Osteocyte (in vitro differentiated cells): ENCODE measurements around the gene JHY. TPM values are rescaled to one million over a fixed set of nuclear protein-coding genes. Genes with fewer than 3 reads are reported as not detected.

Source experiments
- DNase-seq: peaks from one replicate; pipeline ENCODE4 v3.0.0; 2021; ENCODE audit warnings: mixed read lengths; ENCODE audit not compliant: unreplicated experiment; ENCODE audit errors: extremely low spot score
- H3K27ac Mint-ChIP-seq: one replicate; pipeline ENCODE4 v1.8.0; 2021; ENCODE audit warnings: mild to moderate bottlenecking, mixed read lengths; ENCODE audit not compliant: unreplicated experiment
- H3K27me3 Mint-ChIP-seq: one replicate; pipeline ENCODE4 v1.8.0; 2021; ENCODE audit warnings: mixed read lengths; ENCODE audit not compliant: unreplicated experiment
- H3K36me3 Mint-ChIP-seq: one replicate; pipeline ENCODE4 v1.8.0; 2021; ENCODE audit warnings: mixed read lengths; ENCODE audit not compliant: unreplicated experiment
- H3K4me1 Mint-ChIP-seq: one replicate; pipeline ENCODE4 v1.8.0; 2021; ENCODE audit warnings: mixed read lengths; ENCODE audit not compliant: unreplicated experiment
- H3K4me3 Mint-ChIP-seq: one replicate; pipeline ENCODE4 v1.8.0; 2021; ENCODE audit warnings: mild to moderate bottlenecking, moderate library complexity, mixed read lengths; ENCODE audit not compliant: unreplicated experiment
- H3K9me3 Mint-ChIP-seq: one replicate; pipeline ENCODE4 v1.8.0; 2021; ENCODE audit warnings: mixed read lengths; ENCODE audit not compliant: unreplicated experiment
- long read RNA-seq: library from polyadenylated mRNA; unstranded; transcript quantifications from one replicate; pipeline ENCODE4 v2.0.0, GENCODE V29; 2021
- total RNA-seq: library from RNA; stranded (reverse); gene quantifications from 2 replicates; pipeline ENCODE4 v1.2.1, GENCODE V29; 2021
- TF ChIP-seq, protein P1 (sequence below): fragments of 200-600 bp; sonication (generic); IDR thresholded peaks from 2 replicates; pipeline ENCODE4 v1.5.0; 2021; ENCODE audit warnings: antibody characterized with exemption, mild to moderate bottlenecking, moderate library complexity

Gene JHY
- 7.3 and 8.6 TPM in 2 replicates for total RNA-seq
- long read RNA-seq, partial matches to known transcripts = 8 of 17 reads
- long read RNA-seq, other reads (novel, unspliced or antisense) = 5 of 17 reads

DNA sequence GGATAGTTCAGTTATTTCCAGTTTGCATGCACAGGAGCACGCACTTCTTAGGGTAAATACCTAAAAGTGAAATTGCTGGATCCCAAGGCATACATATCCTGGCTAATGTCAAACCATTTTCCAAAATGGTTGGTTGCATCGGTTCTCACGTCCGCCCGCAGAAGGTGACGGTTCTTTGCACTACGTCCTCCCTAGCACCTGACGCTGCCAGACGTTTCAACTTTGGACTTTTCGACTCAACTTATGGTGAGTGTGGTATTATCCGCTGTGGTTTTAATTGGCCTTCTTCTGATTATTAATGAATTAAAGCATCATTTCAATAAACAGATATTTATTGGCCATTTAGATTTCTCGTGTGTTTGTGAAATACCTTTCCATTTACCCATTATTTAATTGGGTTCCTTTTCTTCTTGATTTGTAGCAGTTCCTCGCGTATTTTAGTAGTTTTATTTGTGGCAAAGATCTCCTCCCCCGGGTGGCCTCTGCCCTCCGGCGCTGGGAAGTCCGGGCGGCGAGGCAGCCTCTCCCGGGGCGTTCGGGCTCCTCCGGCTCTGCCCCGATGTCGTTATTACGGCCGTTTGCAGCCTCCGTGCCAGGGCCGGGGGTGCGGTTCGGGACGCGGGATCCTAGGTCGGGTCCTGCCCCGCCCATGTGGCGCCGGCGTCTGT lies at the start of gene JHY:
Gene JHY, plus strand, starts transcription at position 571 of the 668 bp plus-strand sequence. CDS start 3,091 bp downstream, outside the sequence.
- TF ChIP-seq, protein P1, sequence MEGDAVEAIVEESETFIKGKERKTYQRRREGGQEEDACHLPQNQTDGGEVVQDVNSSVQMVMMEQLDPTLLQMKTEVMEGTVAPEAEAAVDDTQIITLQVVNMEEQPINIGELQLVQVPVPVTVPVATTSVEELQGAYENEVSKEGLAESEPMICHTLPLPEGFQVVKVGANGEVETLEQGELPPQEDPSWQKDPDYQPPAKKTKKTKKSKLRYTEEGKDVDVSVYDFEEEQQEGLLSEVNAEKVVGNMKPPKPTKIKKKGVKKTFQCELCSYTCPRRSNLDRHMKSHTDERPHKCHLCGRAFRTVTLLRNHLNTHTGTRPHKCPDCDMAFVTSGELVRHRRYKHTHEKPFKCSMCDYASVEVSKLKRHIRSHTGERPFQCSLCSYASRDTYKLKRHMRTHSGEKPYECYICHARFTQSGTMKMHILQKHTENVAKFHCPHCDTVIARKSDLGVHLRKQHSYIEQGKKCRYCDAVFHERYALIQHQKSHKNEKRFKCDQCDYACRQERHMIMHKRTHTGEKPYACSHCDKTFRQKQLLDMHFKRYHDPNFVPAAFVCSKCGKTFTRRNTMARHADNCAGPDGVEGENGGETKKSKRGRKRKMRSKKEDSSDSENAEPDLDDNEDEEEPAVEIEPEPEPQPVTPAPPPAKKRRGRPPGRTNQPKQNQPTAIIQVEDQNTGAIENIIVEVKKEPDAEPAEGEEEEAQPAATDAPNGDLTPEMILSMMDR = no peak
- peaks cover 15% of the 10 kb centered on the region for H3K36me3 Mint-ChIP-seq
- DNase-seq = peak; percentile 86

DNA sequence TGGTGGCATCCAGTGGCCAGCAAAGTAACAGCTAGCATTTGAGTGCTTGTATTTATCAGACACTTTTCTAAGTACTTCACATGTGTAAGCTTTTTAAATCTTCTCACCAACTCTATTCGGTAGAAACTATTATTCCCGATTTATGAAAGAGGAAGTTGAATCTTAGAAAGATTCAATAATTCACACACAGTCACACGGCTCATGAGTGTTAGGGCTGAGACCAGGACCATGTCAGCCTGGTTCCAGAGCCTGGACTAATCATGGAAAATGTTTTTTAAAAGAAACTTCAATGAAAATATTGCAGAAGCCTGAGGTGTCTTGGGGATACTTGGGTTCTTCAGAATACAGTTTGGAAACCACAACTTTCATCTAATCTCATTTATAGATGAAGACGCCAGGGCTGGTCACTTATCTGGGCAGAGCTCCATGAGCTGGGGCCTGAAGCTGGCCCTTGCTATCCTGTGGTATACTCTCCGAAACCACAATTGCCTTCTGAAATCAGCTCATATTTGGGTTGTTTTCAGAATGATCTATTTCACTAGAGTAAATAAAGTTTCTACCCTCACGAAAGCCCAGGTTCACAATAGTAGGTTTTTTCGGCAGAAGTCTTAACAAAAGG lies 48.6 kb upstream of the JHY start:
- DNase-seq = no peak
- TF ChIP-seq, protein P1 = no peak
- no peak overlapping the region for H3K27ac Mint-ChIP-seq
- H3K4me1 Mint-ChIP-seq = peaks cover 16% of the 10 kb centered on the region
- H3K4me3 Mint-ChIP-seq = no peak overlapping the region
- H3K27me3 Mint-ChIP-seq = no peaks in the 10 kb centered on the region
- H3K36me3 Mint-ChIP-seq = no peaks in the 10 kb centered on the region
- no peaks in the 10 kb centered on the region for H3K9me3 Mint-ChIP-seq

More for the DNA sequence above, at the start of gene JHY:
- peak within 1 kb of the TSS; percentile 94 for H3K27ac Mint-ChIP-seq
- no peaks in the 10 kb centered on the region for H3K9me3 Mint-ChIP-seq
- H3K4me3 Mint-ChIP-seq = peak within 1 kb of the TSS; percentile 80
- H3K4me1 Mint-ChIP-seq = peaks cover 21% of the 10 kb centered on the region
- peaks cover 7% of the 10 kb centered on the region for H3K27me3 Mint-ChIP-seq

DNA sequence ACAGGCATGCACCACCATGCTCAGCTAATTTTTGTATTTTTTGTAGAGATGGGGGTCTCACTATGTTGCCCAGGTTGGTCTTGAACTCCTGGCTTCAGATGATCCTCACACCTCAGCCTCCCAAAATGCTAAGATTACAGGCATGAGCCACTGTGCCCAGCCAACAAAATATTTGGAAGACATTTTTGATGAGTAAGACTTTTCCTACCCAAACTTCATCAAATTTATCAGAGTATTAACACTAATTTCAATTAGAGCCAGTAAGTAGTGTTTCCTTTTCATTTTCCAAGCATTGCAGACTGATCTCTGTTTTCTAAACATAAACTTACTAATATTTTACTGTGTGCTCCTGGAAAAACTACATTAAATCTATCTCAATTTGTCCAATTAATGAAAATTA lies 45.6 kb upstream of the JHY start:
- H3K27me3 Mint-ChIP-seq = no peaks in the 10 kb centered on the region
- DNase-seq = no peak
- no peak overlapping the region for H3K27ac Mint-ChIP-seq
- H3K4me3 Mint-ChIP-seq = no peak overlapping the region
- H3K9me3 Mint-ChIP-seq = no peaks in the 10 kb centered on the region
- no peaks in the 10 kb centered on the region for H3K36me3 Mint-ChIP-seq
- TF ChIP-seq, protein P1 = no peak
- peaks cover 15% of the 10 kb centered on the region for H3K4me1 Mint-ChIP-seq

DNA sequence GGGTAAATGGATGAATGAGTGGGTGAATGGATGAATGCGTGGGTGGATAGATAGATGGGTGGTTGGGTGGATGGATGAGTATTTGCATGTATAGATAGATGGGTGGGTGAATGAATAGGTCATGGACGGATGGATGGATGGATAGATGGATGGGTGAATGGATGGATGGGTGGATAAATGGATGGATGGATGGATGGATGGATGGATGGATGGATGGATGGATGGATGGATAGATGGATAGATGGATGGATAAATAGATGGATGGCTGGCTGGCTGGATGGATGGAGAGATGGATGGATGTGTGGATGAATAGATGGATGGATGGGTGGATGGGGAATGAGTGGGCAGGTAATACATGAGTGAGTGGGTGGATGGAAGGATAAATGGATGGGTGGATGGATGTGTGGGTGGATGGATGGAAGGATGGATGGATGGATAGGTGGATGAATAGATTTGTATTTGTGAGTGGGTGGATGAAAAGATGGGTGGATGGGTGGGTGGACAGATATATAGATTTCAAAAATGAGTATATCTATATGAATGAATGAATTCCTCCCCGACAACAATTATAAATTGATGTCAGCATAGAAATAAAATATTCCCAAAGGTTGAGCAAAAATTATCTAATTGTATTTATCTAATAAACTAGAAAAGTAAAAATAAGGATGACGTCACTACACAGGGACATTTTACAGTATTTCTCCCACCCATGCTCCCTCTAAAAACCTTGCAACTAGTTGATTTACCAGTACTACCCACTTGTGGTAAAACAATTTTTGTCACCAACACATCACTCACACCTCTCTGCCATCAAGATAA lies 44.8 kb upstream of the JHY start:
- no peak overlapping the region for H3K4me3 Mint-ChIP-seq
- TF ChIP-seq, protein P1 = no peak
- H3K4me1 Mint-ChIP-seq = peaks cover 7% of the 10 kb centered on the region

More for the DNA sequence above, 44.8 kb upstream of the JHY start:
- Mint-ChIP-seq H3K9me3 (no peaks in the 10 kb centered on the region), H3K27me3 (no peaks in the 10 kb centered on the region), H3K36me3 (no peaks in the 10 kb centered on the region), H3K27ac (no peak overlapping the region)
- DNase-seq = no peak
